Lower lobe of right lung (tissue), 2 donors: Measurements from ENCODE around the gene TCF4. TPM values are rescaled to one million over a fixed set of nuclear protein-coding genes. Genes with fewer than 3 reads are reported as not detected.

ENCODE experiments used
- ATAC-seq, 2 donors: fragments of 200-7000 bp; cut with Tn5 transposase; one replicate each; pipeline ENCODE4 v1.9.1; 2020 to 2022; ENCODE audit warnings: mild to moderate bottlenecking in 2 of 2, moderate library complexity in 2 of 2
- DNase-seq: peaks from one replicate; pipeline ENCODE4 v3.0.0-alpha.2; 2020
- H3K27ac ChIP-seq: fragments of 200-600 bp; one replicate; pipeline ENCODE4 v1.8.0; 2022
- H3K27me3 ChIP-seq: fragments of 200-600 bp; one replicate; pipeline ENCODE4 v1.8.0; 2022; ENCODE audit warnings: low read depth
- H3K36me3 ChIP-seq: fragments of 200-600 bp; one replicate; pipeline ENCODE4 v1.8.0; 2022; ENCODE audit warnings: mild to moderate bottlenecking
- H3K4me1 ChIP-seq: fragments of 200-600 bp; one replicate; pipeline ENCODE4 v1.8.0; 2022
- H3K4me3 ChIP-seq: fragments of 200-600 bp; one replicate; pipeline ENCODE4 v1.8.0; 2022; ENCODE audit warnings: mild to moderate bottlenecking
- H3K9me3 ChIP-seq: fragments of 200-600 bp; one replicate; pipeline ENCODE4 v1.8.0; 2022
- CTCF ChIP-seq: fragments of 200-600 bp; IDR thresholded peaks from one replicate; pipeline ENCODE4 v1.8.0; 2022; ENCODE audit warnings: antibody characterized with exemption, mild to moderate bottlenecking
- intact Hi-C: fragments of 100-400 bp; cut with DNase I; formaldehyde crosslinking; loops from one replicate; pipeline ENCODE4 v1.11.0; 2022
- total RNA-seq: library from RNA; stranded (reverse); fragmentation: NEBNext Ultra II Directional; extraction: Animal tissue kit (Norgen Biotek cat#: 25700); gene quantifications from one replicate; pipeline ENCODE4 v1.2.1, GENCODE V29; 2021
- donor health status: DM: no; HTN: yes; CAD: no; lungs with severe emphysema.

The TCF4 gene
- total RNA-seq, 1 donor from 2014 or later, result 112 TPM

GRCh38 chr18:55486936-55487335 lies 101.1 kb downstream of the TCF4 start:
- Histone ChIP-seq H3K4me3 (no peak overlapping the region), H3K9me3 (no peaks in the 10 kb centered on the region), H3K27ac (no peak overlapping the region), H3K27me3 (no peaks in the 10 kb centered on the region), H3K4me1 (peaks cover 19% of the 10 kb centered on the region), H3K36me3 (no peaks in the 10 kb centered on the region)
- no peak for TF ChIP-seq CTCF
- intact Hi-C loops, result no loop called here
- ATAC-seq (no peak), DNase-seq (no peak)

GRCh38 chr18:55485666-55486065 lies 102.3 kb downstream of the TCF4 start:
- no peak for TF ChIP-seq CTCF
- H3K9me3 ChIP-seq, result no peaks in the 10 kb centered on the region
- DNase-seq, result no peak
- no peak overlapping the region for H3K27ac ChIP-seq
- no peaks in the 10 kb centered on the region for H3K27me3 ChIP-seq
- no peak for ATAC-seq
- intact Hi-C loops, result no loop called here
- H3K36me3 ChIP-seq, result no peaks in the 10 kb centered on the region
- peaks cover 19% of the 10 kb centered on the region for H3K4me1 ChIP-seq
- no peak overlapping the region for H3K4me3 ChIP-seq

GRCh38 chr18:55484773-55485172 lies 103.2 kb downstream of the TCF4 start:
- Histone ChIP-seq H3K27ac (no peak overlapping the region), H3K4me1 (peaks cover 19% of the 10 kb centered on the region), H3K27me3 (no peaks in the 10 kb centered on the region), H3K9me3 (no peaks in the 10 kb centered on the region), H3K36me3 (no peaks in the 10 kb centered on the region), H3K4me3 (no peak overlapping the region)
- ATAC-seq (no peak), DNase-seq (no peak)
- no peak for TF ChIP-seq CTCF
- intact Hi-C loops, result no loop called here

GRCh38 chr18:55483266-55483871 lies 104.6 kb downstream of the TCF4 start:
- TF ChIP-seq CTCF, result no peak
- Histone ChIP-seq H3K36me3 (no peaks in the 10 kb centered on the region), H3K27ac (no peak overlapping the region), H3K4me1 (peaks cover 14% of the 10 kb centered on the region), H3K4me3 (no peak overlapping the region), H3K27me3 (no peaks in the 10 kb centered on the region), H3K9me3 (no peaks in the 10 kb centered on the region)
- DNase-seq (no peak), ATAC-seq (no peak)
- intact Hi-C loops, result no loop called here

GRCh38 chr18:55479656-55480420 lies 108.2 kb downstream of the TCF4 start:
- no peaks in the 10 kb centered on the region for H3K36me3 ChIP-seq
- ATAC-seq, result peak in 1 of 2 donors; percentile 35
- H3K4me1 ChIP-seq, result peaks cover 5% of the 10 kb centered on the region
- H3K9me3 ChIP-seq, result no peaks in the 10 kb centered on the region
- H3K4me3 ChIP-seq, result no peak overlapping the region
- no peak overlapping the region for H3K27ac ChIP-seq
- H3K27me3 ChIP-seq, result no peaks in the 10 kb centered on the region
- intact Hi-C loops, result no loop called here
- no peak for TF ChIP-seq CTCF
- DNase-seq, result no peak
